HG02981 (cell line): ENCODE measurements around the gene LGSN.
"Not testable (repeated sequence)": the region's sequence is repeated elsewhere in the genome, so short reads cannot be mapped to it uniquely, and the experiment has no call there.

Experiments
- ATAC-seq: cut with Tn5 transposase; IDR thresholded peaks from one replicate; pipeline ENCODE4 v1.9.1; 2021; ENCODE audit warnings: mild to moderate bottlenecking, moderate library complexity; ENCODE audit not compliant: unreplicated experiment

LGSN gene

GRCh38 chr6:63245909-63246308, 73.9 kb downstream of the LGSN start:
- peak; percentile 79 for ATAC-seq

GRCh38 chr6:63245420-63245819, 74.4 kb downstream of the LGSN start:
- ATAC-seq = no peak

- no peak for ATAC-seq
Measured at GRCh38 chr6:63236398-63236817, 83.4 kb downstream of the LGSN start.

GRCh38 chr6:63230511-63230910, 89.3 kb downstream of the LGSN start:
- not testable (repeated sequence) for ATAC-seq

- ATAC-seq = not testable (repeated sequence)
Measured at GRCh38 chr6:63230027-63230426, 89.8 kb downstream of the LGSN start.

GRCh38 chr6:63227928-63228894, 91.6 kb downstream of the LGSN start:
- not testable (repeated sequence) for ATAC-seq

GRCh38 chr6:63225987-63226386, 93.8 kb downstream of the LGSN start:
- not testable (repeated sequence) for ATAC-seq
